CD4-positive, alpha-beta T cell (primary cell): ENCODE results near the gene ZBTB17. TPM values are rescaled to one million over a fixed set of nuclear protein-coding genes. Genes with fewer than 3 reads are reported as not detected.

Source experiments
- ATAC-seq: fragments of 200-7000 bp; cut with Tn5 transposase; one replicate; pipeline ENCODE4 v1.10.0; 2022; ENCODE audit warnings: mild to moderate bottlenecking; ENCODE audit not compliant: poor library complexity
- CTCF ChIA-PET: fragments of 350-600 bp; sonication (Branson Sonifier 250); formaldehyde crosslinking; loops from one replicate; lab custom pipeline; 2021; ENCODE audit warnings: antibody characterized with exemption, inconsistent platforms; lab: Charles Lee
- POLR2A ChIA-PET: fragments of 350-600 bp; sonication (Branson Sonifier 250); formaldehyde crosslinking; loops from one replicate; lab custom pipeline; 2021; ENCODE audit warnings: antibody characterized with exemption, inconsistent platforms; lab: Charles Lee
- DNase-seq, 14 experiments: peaks; one replicate each; pipeline ENCODE4 v3.0.0-alpha.2; 2013 to 2020; ENCODE audit warnings: mixed read lengths in 2 of 14
- H3K27ac ChIP-seq, 2 donors: one replicate each; pipeline versions ENCODE4 v1.5.1 to v1.7.0; 2013; ENCODE audit warnings: low read length in 2 of 2, low read depth in 1 of 2, mild to moderate bottlenecking in 1 of 2
- H3K27me3 ChIP-seq, 2 experiments: 1 replicate in 1 of 2; 2 replicates in 1 of 2; pipeline versions ENCODE4 v1.6.1 to v1.7.0; 2013; ENCODE audit warnings: low read length in 2 of 2, control low read depth in 1 of 2, mild to moderate bottlenecking in 1 of 2, moderate library complexity in 1 of 2; ENCODE audit not compliant: insufficient read depth in 2 of 2, control insufficient read depth in 1 of 2
- H3K36me3 ChIP-seq: one replicate; pipeline ENCODE4 v1.6.1; 2013; ENCODE audit warnings: low read length, control low read depth; ENCODE audit not compliant: insufficient read depth
- H3K4me1 ChIP-seq: one replicate; pipeline ENCODE4 v1.6.1; 2013; ENCODE audit warnings: low read length, control low read depth; ENCODE audit not compliant: insufficient read depth
- H3K4me3 ChIP-seq: one replicate; pipeline ENCODE4 v1.5.1; 2013; ENCODE audit warnings: mild to moderate bottlenecking, low read length, moderate library complexity
- H3K9me3 ChIP-seq, 2 experiments: 1 replicate in 1 of 2; 2 replicates in 1 of 2; pipeline versions ENCODE4 v1.6.1 to v1.7.0; 2013; ENCODE audit warnings: low read length in 2 of 2, mild to moderate bottlenecking in 2 of 2, control low read depth in 1 of 2, moderate library complexity in 1 of 2; ENCODE audit not compliant: control insufficient read depth in 1 of 2, insufficient read depth in 1 of 2
- H3K27ac Mint-ChIP-seq: one replicate; pipeline ENCODE4 v1.8.0; 2020; ENCODE audit warnings: mixed read lengths
- H3K27me3 Mint-ChIP-seq: one replicate; pipeline ENCODE4 v1.8.0; 2021; ENCODE audit warnings: mixed read lengths
- H3K36me3 Mint-ChIP-seq: one replicate; pipeline ENCODE4 v1.8.0; 2021; ENCODE audit warnings: low read depth, mixed read lengths
- H3K4me1 Mint-ChIP-seq: one replicate; pipeline ENCODE4 v1.8.0; 2021; ENCODE audit warnings: low read depth, mixed read lengths
- H3K4me3 Mint-ChIP-seq: one replicate; pipeline ENCODE4 v1.8.0; 2020; ENCODE audit warnings: mild to moderate bottlenecking, mixed read lengths
- H3K9me3 Mint-ChIP-seq: one replicate; pipeline ENCODE4 v1.8.0; 2020; ENCODE audit warnings: mixed read lengths
- intact Hi-C, 2 experiments: fragments of 100-400 bp; cut with DNase I in 1 of 2; cut with micrococcal nuclease in 1 of 2; formaldehyde crosslinking; loops; one replicate each; pipeline versions ENCODE4 v1.15.1 to v1.9.0; 2023 to 2025; cut with DNase I, micrococcal nuclease
- total RNA-seq, 174 experiments: library from RNA in 2 of 174; stranded (reverse) in 2 of 174; gene quantifications; one replicate each; pipeline ENCODE4 v1.2.3 and lab custom pipeline; 2021 to 2026
- TF ChIP-seq, protein P1 (sequence below): fragments of 200-600 bp; IDR thresholded peaks from one replicate; pipeline ENCODE4 v1.8.0; 2022; ENCODE audit warnings: antibody characterized with exemption, mild to moderate bottlenecking

ZBTB17 gene
- total RNA-seq, 2 experiments from 2014 or later: 70.2 to 78.1 TPM

DNA sequence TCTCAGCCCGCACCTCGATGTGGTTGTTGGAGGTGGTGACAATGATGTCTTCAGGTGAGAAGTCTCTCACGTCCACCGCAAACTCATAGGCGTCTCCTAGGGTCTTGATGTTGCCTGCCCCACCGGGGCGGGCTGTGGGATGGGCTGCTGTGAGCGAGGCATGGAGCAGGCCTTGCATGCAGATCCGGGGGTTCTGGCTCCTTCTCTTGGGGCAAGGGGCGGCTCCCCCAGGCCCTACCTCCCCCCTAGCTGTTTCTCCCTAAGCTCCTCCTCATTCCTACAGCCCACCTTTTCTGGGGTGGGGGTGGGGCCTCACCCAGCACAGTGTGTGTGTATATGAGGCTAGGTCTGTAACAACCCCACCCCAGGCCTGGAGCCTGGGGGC, 41.2 kb upstream of the ZBTB17 start:
- no peaks in the 10 kb centered on the region for H3K36me3 ChIP-seq
- Mint-ChIP-seq H3K4me1 (no peaks in the 10 kb centered on the region), H3K9me3 (no peaks in the 10 kb centered on the region), H3K4me3 (no peak overlapping the region), H3K36me3 (no peaks in the 10 kb centered on the region), H3K27ac (no peak overlapping the region), H3K27me3 (peaks cover 23% of the 10 kb centered on the region)
- ChIA-PET CTCF (no interaction called here), POLR2A (no interaction called here)
- intact Hi-C loops: no loop called here
- TF ChIP-seq, protein P1, sequence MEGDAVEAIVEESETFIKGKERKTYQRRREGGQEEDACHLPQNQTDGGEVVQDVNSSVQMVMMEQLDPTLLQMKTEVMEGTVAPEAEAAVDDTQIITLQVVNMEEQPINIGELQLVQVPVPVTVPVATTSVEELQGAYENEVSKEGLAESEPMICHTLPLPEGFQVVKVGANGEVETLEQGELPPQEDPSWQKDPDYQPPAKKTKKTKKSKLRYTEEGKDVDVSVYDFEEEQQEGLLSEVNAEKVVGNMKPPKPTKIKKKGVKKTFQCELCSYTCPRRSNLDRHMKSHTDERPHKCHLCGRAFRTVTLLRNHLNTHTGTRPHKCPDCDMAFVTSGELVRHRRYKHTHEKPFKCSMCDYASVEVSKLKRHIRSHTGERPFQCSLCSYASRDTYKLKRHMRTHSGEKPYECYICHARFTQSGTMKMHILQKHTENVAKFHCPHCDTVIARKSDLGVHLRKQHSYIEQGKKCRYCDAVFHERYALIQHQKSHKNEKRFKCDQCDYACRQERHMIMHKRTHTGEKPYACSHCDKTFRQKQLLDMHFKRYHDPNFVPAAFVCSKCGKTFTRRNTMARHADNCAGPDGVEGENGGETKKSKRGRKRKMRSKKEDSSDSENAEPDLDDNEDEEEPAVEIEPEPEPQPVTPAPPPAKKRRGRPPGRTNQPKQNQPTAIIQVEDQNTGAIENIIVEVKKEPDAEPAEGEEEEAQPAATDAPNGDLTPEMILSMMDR: no peak
- H3K4me1 ChIP-seq: peaks cover 14% of the 10 kb centered on the region
- ATAC-seq: no peak
- peaks cover 0 to 5% of the 10 kb centered on the region in 2 experiments for H3K27me3 ChIP-seq
- DNase-seq: no peak
- no peak overlapping the region for H3K4me3 ChIP-seq
- no peaks in the 10 kb centered on the region for H3K9me3 ChIP-seq
- no peak overlapping the region for H3K27ac ChIP-seq

GRCh38 chr1:16015960-16016901, 40.3 kb upstream of the ZBTB17 start:
- Histone ChIP-seq H3K36me3 (no peaks in the 10 kb centered on the region), H3K4me1 (peaks cover 14% of the 10 kb centered on the region), H3K4me3 (no peak overlapping the region), H3K27ac (no peak overlapping the region), H3K9me3 (no peaks in the 10 kb centered on the region), H3K27me3 (peaks cover 0 to 5% of the 10 kb centered on the region in 2 experiments)
- Mint-ChIP-seq H3K9me3 (no peaks in the 10 kb centered on the region), H3K4me1 (no peaks in the 10 kb centered on the region), H3K27me3 (peaks cover 24% of the 10 kb centered on the region), H3K4me3 (no peak overlapping the region), H3K36me3 (no peaks in the 10 kb centered on the region), H3K27ac (no peak overlapping the region)
- ChIA-PET CTCF (no interaction called here), POLR2A (no interaction called here)
- TF ChIP-seq, protein P1: no peak
- intact Hi-C loops: no loop called here
- no peak for ATAC-seq
- DNase-seq: no peak

- DNase-seq (no peak), ATAC-seq (no peak)
- H3K27ac ChIP-seq: no peak overlapping the region
- intact Hi-C loops: no loop called here
- Mint-ChIP-seq H3K4me1 (no peaks in the 10 kb centered on the region), H3K4me3 (no peak overlapping the region), H3K9me3 (no peaks in the 10 kb centered on the region), H3K27ac (no peak overlapping the region), H3K27me3 (peaks cover 24% of the 10 kb centered on the region), H3K36me3 (no peaks in the 10 kb centered on the region)
- peaks cover 0 to 5% of the 10 kb centered on the region in 2 experiments for H3K27me3 ChIP-seq
- H3K36me3 ChIP-seq: no peaks in the 10 kb centered on the region
- peaks cover 14% of the 10 kb centered on the region for H3K4me1 ChIP-seq
- TF ChIP-seq, protein P1: no peak
- H3K9me3 ChIP-seq: no peaks in the 10 kb centered on the region
- H3K4me3 ChIP-seq: no peak overlapping the region
- CTCF ChIA-PET: no interaction called here
- POLR2A ChIA-PET: no interaction called here
Observed at GRCh38 chr1:16015491-16015890, 39.6 kb upstream of the ZBTB17 start.
